ENCODE data around the gene KRT16.
"Not testable (repeated sequence)": the region's sequence is repeated elsewhere in the genome, so short reads cannot be mapped to it uniquely, and the experiment has no call there.

The KRT16 gene

GRCh38 chr17:41614767-41615166 is 2.2 kb upstream of the KRT16 start:
- DNase-seq (ENCODE audit: low read depth): not testable (repeated sequence)

- DNase-seq (ENCODE audit: low read depth): no peak
Observed at GRCh38 chr17:41614098-41614497, 1.5 kb upstream of the KRT16 start.

- no peak for DNase-seq (ENCODE audit: low read depth)
Observed at GRCh38 chr17:41613277-41614082, 913 bp upstream of the KRT16 start.

- DNase-seq (ENCODE audit: low read depth): no peak
Observed at GRCh38 chr17:41610965-41611640, 1.5 kb downstream of the KRT16 start.

- DNase-seq (ENCODE audit: low read depth): not testable (repeated sequence)
Observed at GRCh38 chr17:41610061-41610517, 2.5 kb downstream of the KRT16 start.

- not testable (repeated sequence) for DNase-seq (ENCODE audit: low read depth)
Observed at GRCh38 chr17:41606930-41607329, 5.6 kb downstream of the KRT16 start.

GRCh38 chr17:41602524-41602923 is 10.0 kb downstream of the KRT16 start:
- DNase-seq (ENCODE audit: low read depth): no peak

GRCh38 chr17:41600318-41600717 is 12.2 kb downstream of the KRT16 start:
- no peak for DNase-seq (ENCODE audit: low read depth)

GRCh38 chr17:41599680-41600079 is 12.9 kb downstream of the KRT16 start:
- DNase-seq (ENCODE audit: low read depth): no peak

- no peak for DNase-seq (ENCODE audit: low read depth)
Observed at GRCh38 chr17:41595585-41595984, 17.0 kb downstream of the KRT16 start.

GRCh38 chr17:41594363-41594915 is 18.1 kb downstream of the KRT16 start:
- DNase-seq (ENCODE audit: low read depth): no peak

GRCh38 chr17:41593306-41593981 is 19.1 kb downstream of the KRT16 start:
- no peak for DNase-seq (ENCODE audit: low read depth)

- no peak for DNase-seq (ENCODE audit: low read depth)
Observed at GRCh38 chr17:41592601-41593305, 19.8 kb downstream of the KRT16 start.

- DNase-seq (ENCODE audit: low read depth): no peak
Observed at GRCh38 chr17:41589301-41589700, 23.3 kb downstream of the KRT16 start.

GRCh38 chr17:41588126-41588810 is 24.3 kb downstream of the KRT16 start:
- DNase-seq (ENCODE audit: low read depth): no peak

- DNase-seq (ENCODE audit: low read depth): no peak
Observed at GRCh38 chr17:41586863-41587495, 25.6 kb downstream of the KRT16 start, which contains the start of gene KRT14. TSS of gene KRT14 (minus strand) at chr17:41586895. CDS start at chr17:41586834, 61 bp downstream.

GRCh38 chr17:41585301-41586056 is 27.1 kb downstream of the KRT16 start:
- DNase-seq (ENCODE audit: low read depth): no peak

GRCh38 chr17:41584331-41584927 is 28.1 kb downstream of the KRT16 start:
- not testable (repeated sequence) for DNase-seq (ENCODE audit: low read depth)
